GM18505 (cell line): Measurements from ENCODE around the gene RYR1.
"Not testable (repeated sequence)": the region's sequence is repeated elsewhere in the genome, so short reads cannot be mapped to it uniquely, and the experiment has no call there.

ENCODE experiments used
- ATAC-seq: cut with Tn5 transposase; IDR thresholded peaks from one replicate; pipeline ENCODE4 v1.9.1; 2021; ENCODE audit not compliant: unreplicated experiment
- POLR2A ChIP-seq: IDR thresholded peaks from 4 replicates; pipeline ENCODE4 v1.6.1; 2011; ENCODE audit warnings: borderline replicate concordance; ENCODE audit not compliant: insufficient read depth, insufficient read length; ENCODE audit errors: extremely low read depth

RYR1 gene

DNA sequence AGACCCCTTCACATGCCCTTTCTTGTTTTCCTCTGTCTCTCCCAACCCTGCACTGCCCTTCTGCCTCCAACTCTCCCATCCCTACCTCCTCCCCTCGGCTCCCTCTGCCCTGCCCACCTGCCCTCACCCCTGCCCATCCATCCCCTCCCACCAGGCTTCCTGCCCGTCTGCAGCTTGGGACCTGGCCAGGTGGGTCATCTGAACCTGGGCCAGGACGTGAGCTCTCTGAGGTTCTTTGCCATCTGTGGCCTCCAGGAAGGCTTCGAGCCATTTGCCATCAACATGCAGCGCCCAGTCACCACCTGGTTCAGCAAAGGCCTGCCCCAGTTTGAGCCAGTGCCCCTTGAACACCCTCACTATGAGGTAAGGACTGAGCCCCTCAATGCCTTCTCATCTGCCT, 35.7 kb downstream of the RYR1 start:
- no peak for TF ChIP-seq POLR2A
- ATAC-seq, result no peak

- ATAC-seq, result no peak
- TF ChIP-seq POLR2A, result no peak
Measured at GRCh38 chr19:38470788-38471480, 37.4 kb downstream of the RYR1 start.

DNA sequence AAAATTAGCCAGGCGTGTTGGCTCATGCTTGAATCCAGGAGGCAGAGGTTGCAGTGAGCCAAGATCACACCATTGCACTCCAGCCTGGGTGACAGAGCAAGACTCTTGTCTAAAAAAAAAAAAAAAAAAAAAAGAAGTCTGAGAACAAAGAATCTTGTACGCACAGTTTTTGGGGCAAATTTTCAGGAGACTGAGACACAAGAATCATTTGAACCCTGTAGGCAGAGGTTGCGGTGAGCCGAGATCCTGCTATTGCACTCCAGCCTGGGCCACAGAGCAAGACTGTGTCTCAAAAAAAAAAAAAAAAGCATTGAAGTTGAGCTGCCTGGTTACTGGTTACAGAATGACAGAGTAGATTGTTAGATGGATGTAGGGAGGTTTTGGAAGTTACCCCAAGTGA, 39.2 kb downstream of the RYR1 start:
- ATAC-seq, result not testable (repeated sequence)

GRCh38 chr19:38473201-38473600, 39.7 kb downstream of the RYR1 start:
- ATAC-seq, result no peak
- no peak for TF ChIP-seq POLR2A

GRCh38 chr19:38475176-38475575, 41.7 kb downstream of the RYR1 start:
- no peak for ATAC-seq
- no peak for TF ChIP-seq POLR2A

DNA sequence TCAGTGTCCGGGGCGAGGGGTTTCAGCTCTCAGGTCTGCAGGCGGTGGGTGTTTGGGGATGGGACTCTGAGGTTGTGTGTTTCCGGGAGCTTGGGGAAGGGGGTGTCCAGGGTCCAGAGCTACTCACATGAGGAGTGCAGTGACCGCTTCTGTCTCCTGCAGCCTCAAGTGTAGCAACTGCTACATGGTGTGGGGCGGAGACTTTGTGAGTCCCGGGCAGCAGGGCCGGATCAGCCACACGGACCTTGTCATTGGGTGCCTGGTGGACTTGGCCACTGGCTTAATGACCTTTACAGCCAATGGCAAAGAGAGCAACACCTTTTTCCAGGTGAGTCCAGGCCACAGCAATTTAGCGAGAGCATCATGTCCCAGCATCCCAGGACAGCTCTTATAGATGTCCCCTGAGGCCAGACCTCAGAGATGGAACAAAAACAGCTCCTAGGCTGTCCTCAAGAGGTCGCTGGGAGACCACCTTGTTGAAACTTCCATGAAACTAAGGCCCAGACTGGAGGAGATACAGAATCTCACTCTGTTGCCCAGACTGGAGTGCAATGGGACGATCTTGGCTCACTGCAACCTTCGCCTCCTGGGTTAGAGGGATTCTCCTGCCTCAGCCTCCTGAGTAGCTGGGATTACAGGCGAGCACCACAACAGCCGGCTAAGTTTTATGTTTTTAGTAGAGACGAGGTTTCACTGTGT, 44.9 kb downstream of the RYR1 start:
- TF ChIP-seq POLR2A, result no peak
- ATAC-seq, result no peak

GRCh38 chr19:38482496-38482895, 49.0 kb downstream of the RYR1 start:
- ATAC-seq, result no peak
- TF ChIP-seq POLR2A, result no peak

DNA sequence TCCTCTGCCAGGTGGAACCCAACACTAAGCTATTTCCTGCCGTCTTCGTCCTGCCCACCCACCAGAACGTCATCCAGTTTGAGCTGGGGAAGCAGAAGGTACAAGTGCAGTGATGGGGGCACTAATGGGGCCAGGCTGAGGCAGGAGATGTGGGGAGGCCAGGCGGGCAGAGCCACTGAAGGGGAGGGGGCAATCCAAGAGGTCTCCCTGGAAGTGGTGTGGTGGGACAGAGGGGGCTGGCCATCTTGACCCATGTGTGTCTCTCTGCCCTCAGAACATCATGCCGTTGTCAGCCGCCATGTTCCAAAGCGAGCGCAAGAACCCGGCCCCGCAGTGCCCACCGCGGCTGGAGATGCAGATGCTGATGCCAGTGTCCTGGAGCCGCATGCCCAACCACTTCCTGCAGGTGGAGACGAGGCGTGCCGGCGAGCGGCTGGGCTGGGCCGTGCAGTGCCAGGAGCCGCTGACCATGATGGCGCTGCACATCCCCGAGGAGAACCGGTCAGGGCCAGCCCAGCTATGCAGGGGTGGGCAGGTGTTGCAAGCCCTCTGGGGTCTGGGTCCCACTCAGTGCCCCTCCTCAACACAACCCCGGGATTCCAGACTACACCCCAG, 49.6 kb downstream of the RYR1 start:
- no peak for ATAC-seq
- TF ChIP-seq POLR2A, result no peak

- no peak for TF ChIP-seq POLR2A
- no peak for ATAC-seq
Measured at GRCh38 chr19:38484747-38485146, 51.3 kb downstream of the RYR1 start.

DNA sequence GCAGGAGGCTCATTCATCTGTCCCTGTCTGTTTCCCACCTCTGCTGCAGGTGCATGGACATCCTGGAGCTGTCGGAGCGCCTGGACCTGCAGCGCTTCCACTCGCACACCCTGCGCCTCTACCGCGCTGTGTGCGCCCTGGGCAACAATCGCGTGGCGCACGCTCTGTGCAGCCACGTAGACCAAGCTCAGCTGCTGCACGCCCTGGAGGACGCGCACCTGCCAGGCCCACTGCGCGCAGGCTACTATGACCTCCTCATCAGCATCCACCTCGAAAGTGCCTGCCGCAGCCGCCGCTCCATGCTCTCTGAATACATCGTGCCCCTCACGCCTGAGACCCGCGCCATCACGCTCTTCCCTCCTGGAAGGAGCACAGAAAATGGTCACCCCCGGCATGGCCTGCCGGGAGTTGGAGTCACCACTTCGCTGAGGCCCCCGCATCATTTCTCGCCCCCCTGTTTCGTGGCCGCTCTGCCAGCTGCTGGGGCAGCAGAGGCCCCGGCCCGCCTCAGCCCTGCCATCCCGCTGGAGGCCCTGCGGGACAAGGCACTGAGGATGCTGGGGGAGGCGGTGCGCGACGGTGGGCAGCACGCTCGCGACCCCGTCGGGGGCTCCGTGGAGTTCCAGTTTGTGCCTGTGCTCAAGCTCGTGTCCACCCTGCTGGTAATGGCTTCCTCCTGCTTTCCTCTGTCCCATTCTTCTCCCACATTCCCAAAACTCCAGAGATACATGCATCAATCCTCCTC, 52.2 kb downstream of the RYR1 start:
- no peak for TF ChIP-seq POLR2A
- no peak for ATAC-seq

- TF ChIP-seq POLR2A, result no peak
- ATAC-seq, result no peak
Measured at GRCh38 chr19:38486731-38487336, 53.3 kb downstream of the RYR1 start.

DNA sequence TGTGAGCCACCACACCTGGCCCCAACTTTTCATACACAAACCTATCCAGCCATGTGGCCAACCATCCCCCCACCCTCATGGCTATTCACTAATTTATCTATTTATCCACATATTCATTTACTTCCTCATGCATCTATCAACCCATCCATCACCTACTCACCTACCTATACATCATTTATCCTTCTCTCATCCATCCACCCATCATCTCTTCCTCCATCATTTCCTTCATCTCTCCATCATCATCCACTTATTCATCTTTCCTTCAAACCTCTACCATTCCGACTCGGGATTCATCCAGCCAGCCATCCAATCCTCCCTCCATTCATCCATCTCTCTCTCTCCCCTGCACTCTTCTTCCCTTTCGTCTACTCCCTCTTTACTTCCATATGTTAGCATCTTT, 54.6 kb downstream of the RYR1 start:
- no peak for ATAC-seq

More for the DNA sequence above, 54.6 kb downstream of the RYR1 start:
- no peak for TF ChIP-seq POLR2A
